Esophagus (tissue), 2 donors: ENCODE measurements around the gene GNAL. TPM values are rescaled to one million over a fixed set of nuclear protein-coding genes. Genes with fewer than 3 reads are reported as not detected.
"Not testable (repeated sequence)": the region's sequence is repeated elsewhere in the genome, so short reads cannot be mapped to it uniquely, and the experiment has no call there.

ENCODE experiments used
- H3K27ac ChIP-seq, 2 donors: one replicate each; pipeline ENCODE4 v1.5.1; 2013; ENCODE audit warnings: low read depth in 2 of 2, mild to moderate bottlenecking in 2 of 2, inconsistent platforms in 1 of 2, low read length in 1 of 2, moderate library complexity in 1 of 2
- H3K27me3 ChIP-seq, 2 donors: one replicate each; pipeline ENCODE4 v1.6.1; 2013; ENCODE audit warnings: low read length in 2 of 2, control low read depth in 1 of 2, mild to moderate bottlenecking in 1 of 2; ENCODE audit not compliant: insufficient read depth in 2 of 2, control insufficient read depth in 1 of 2
- H3K36me3 ChIP-seq, 2 donors: one replicate each; pipeline ENCODE4 v1.6.1; 2013; ENCODE audit warnings: low read length in 1 of 2; ENCODE audit not compliant: control insufficient read depth in 2 of 2, insufficient read depth in 2 of 2
- H3K4me1 ChIP-seq, 2 donors: one replicate each; pipeline ENCODE4 v1.6.1; 2013; ENCODE audit warnings: low read length in 1 of 2; ENCODE audit not compliant: control insufficient read depth in 2 of 2, insufficient read depth in 2 of 2
- H3K4me3 ChIP-seq, 2 donors: one replicate each; pipeline ENCODE4 v1.5.1; 2013; ENCODE audit warnings: low read length in 2 of 2, mild to moderate bottlenecking in 2 of 2, low read depth in 1 of 2, moderate library complexity in 1 of 2
- H3K9me3 ChIP-seq, 2 donors: one replicate each; pipeline ENCODE4 v1.6.1; 2013; ENCODE audit warnings: mild to moderate bottlenecking in 2 of 2, low read depth in 1 of 2, low read length in 1 of 2, moderate library complexity in 1 of 2; ENCODE audit not compliant: control insufficient read depth in 2 of 2, insufficient read depth in 1 of 2
- WGBS, 2 donors: extraction: QIAGEN DNeasy Blood & Tissue Kit; methylation state at CpG; one replicate each; pipeline ENCODE4 v1.1.7; 2013; 5-methylcytosine and 5-hydroxymethylcytosine counted together
- polyA plus RNA-seq, 2 donors: library from polyadenylated mRNA; stranded (reverse); fragments of 200-250 nt; gene quantifications; one replicate each; pipeline ENCODE4 v1.2.3, GENCODE V29; 2013
- donor health status: healthy with polysubstance abuse.
- donor health status: Bipolar disorder and iron deficiency.

GNAL gene
- 1 to 10 TPM; 1.6 to 2.1 TPM for polyA plus RNA-seq

DNA sequence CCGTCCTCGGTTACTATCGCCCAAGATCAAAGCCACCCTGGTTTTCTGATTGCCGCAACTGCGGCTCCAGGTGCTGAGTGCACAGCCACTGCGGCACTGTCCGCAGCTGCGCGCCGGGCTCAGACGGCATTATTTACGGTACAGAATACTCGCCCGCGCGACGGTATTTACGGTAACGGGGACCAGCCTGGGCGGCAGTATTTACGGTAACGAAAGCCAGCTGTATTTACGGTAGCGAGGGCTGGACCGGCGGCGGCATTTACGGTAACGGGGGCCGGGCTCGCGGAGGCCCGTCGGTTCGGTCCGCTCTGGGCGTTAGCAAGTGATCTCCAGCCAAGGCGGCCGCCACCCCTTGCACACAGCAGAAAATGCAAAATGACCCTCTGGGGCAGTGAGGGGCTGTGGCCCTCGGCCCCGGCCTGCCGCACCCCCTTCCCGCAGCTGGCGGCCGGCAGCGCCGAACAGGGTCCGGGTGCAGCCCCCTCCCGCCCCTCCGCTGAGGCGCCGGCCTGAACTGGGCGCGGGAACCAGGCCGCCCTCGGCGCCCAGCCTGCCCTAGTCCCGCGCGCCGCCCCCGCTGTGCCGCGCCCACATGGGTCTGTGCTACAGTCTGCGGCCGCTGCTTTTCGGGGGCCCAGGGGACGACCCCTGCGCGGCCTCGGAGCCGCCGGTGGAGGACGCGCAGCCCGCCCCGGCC is at the start of gene GNAL:
GNAL (plus strand) TSS at position 293 of the 697 bp plus-strand sequence; CDS start at position 593, 300 bp downstream.
- Histone ChIP-seq H3K36me3 (no peaks in the 10 kb centered on the region), H3K4me1 (no peaks in the 10 kb centered on the region), H3K4me3 (peak within 1 kb of the TSS; percentile 62 to 74), H3K9me3 (peaks cover 0 to 2% of the 10 kb centered on the region in 2 donors), H3K27me3 (no peaks in the 10 kb centered on the region), H3K27ac (peak within 1 kb of the TSS; percentile 53 to 78)
- 1% methylated on average over 72 to 77 of the region's 77 CpGs for WGBS, 2 donors

DNA sequence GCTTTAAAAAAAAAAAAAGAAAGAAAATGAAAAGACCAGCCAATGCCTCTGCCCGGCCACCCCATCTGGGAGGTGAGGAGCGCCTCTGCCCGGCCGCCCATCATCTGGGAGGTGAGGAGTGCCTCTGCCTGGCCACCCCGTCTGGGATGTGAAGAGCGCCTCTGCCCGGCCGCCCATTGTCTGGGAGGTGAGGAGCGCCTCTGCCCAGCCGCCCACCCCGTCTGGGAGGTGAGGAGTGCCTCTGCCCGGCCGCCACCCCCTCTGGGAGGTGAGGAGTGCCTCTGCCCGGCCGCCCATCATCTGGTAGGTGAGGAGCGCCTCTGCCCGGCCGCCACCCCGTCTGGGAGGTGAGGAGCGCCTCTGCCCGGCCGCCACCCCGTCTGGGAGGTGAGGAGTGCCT is 41.8 kb upstream of the GNAL start:
- not testable (repeated sequence) for H3K4me1 ChIP-seq, H3K27ac ChIP-seq, H3K27me3 ChIP-seq, H3K4me3 ChIP-seq, H3K9me3 ChIP-seq, H3K36me3 ChIP-seq
- WGBS, 2 donors, result 96 to 97% methylated on average over 18 to 23 of the region's 23 CpGs

DNA sequence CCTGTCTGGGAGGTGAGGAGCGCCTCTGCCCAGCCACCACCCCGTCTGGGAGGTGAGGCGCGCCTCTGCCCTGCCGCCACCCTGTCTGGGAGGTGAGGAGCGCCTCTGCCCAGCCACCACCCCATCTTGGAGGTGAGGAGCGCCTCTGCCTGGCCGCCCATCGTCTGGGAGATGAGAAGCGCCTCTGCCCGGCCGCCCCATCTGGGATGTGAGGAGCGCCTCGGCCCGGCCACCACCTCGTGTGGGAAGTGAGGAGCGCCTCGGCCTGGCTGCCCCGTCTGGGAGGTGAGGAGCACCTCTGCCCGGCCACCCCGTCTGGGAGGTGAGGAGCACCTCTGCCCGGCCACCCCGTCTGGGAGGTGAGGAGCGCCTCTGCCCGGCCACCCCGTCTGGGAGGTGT is 41.3 kb upstream of the GNAL start:
- WGBS, 2 donors, result 97% methylated on average over 26 of the region's 26 CpGs
- not testable (repeated sequence) for H3K4me3 ChIP-seq, H3K36me3 ChIP-seq, H3K9me3 ChIP-seq, H3K4me1 ChIP-seq, H3K27me3 ChIP-seq, H3K27ac ChIP-seq

DNA sequence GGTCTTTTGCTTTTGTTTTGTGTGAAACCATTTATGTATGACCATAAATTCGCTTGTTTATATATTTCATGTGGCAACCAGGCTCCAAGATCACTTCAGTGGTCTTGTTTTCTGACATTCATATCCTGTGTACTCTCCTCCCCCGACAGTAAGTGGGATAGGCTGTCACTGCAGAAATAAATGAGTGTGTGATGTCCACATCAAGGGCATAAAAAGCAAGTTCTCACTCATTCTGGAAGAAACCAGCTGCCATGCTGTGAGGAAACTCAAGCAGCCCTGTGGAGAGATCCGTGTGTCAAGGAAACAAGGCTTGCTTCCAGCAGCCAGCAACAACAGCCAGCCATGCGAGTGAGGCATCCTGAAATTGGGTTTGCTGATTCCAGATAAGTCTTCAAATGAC is 39.2 kb upstream of the GNAL start:
- Histone ChIP-seq H3K27me3 (no peaks in the 10 kb centered on the region), H3K4me3 (no peak overlapping the region), H3K36me3 (no peaks in the 10 kb centered on the region), H3K9me3 (peaks cover 3 to 5% of the 10 kb centered on the region in 2 donors), H3K4me1 (no peaks in the 10 kb centered on the region), H3K27ac (no peak overlapping the region)
- 78 to 82% methylated on average over 4 of the region's 4 CpGs for WGBS, 2 donors

DNA sequence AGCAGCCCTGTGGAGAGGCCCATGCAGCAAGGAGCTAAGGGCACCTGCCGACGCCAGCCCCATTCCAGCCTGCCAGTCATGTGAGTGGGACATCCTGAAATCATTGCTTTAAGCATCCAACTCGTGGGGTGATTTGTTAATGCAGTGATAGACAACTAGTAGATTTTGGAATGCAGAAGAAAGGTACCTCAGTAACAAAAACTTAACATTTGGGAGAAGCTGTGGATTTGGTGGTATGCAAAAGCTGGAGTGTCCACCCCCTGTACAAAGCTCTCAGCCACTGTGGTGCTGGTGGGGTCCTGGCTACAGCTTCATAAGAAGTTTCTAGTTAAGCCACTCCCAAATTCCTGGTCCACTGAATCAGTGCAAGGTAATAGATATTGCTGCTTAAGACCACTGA is 37.2 kb upstream of the GNAL start:
- WGBS, 2 donors, result 82 to 83% methylated on average over 3 of the region's 3 CpGs
- H3K27me3 ChIP-seq, result no peaks in the 10 kb centered on the region
- H3K27ac ChIP-seq, result no peak overlapping the region
- no peaks in the 10 kb centered on the region for H3K36me3 ChIP-seq
- H3K4me3 ChIP-seq, result no peak overlapping the region
- no peaks in the 10 kb centered on the region for H3K4me1 ChIP-seq
- peaks cover 3 to 5% of the 10 kb centered on the region in 2 donors for H3K9me3 ChIP-seq

DNA sequence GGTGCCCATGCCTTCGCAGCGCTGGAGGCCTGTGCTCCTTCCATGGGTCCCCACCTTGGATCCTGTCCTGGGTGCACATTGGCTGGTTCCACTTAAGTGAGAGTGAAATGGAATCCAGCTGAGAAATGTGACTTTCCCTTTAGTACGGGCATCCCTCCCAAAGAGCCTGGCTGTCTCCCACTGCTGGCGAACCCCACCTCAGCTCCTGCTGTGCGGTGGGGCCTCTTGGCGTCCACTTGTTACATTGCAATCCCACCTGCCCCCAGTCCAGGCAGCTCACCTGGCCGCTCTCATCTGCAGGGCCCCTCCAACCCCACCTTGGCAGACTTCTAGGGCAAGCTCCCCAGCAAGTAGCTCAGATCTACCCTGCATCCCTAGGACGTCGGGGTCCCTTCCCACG is 35.5 kb upstream of the GNAL start:
- WGBS, 2 donors, result 84 to 88% methylated on average over 10 of the region's 10 CpGs
- no peaks in the 10 kb centered on the region for H3K4me1 ChIP-seq
- no peaks in the 10 kb centered on the region for H3K36me3 ChIP-seq
- H3K4me3 ChIP-seq, result no peak overlapping the region
- no peak overlapping the region for H3K27ac ChIP-seq
- H3K27me3 ChIP-seq, result no peaks in the 10 kb centered on the region
- H3K9me3 ChIP-seq, result peaks cover 3% of the 10 kb centered on the region in 2 donors

DNA sequence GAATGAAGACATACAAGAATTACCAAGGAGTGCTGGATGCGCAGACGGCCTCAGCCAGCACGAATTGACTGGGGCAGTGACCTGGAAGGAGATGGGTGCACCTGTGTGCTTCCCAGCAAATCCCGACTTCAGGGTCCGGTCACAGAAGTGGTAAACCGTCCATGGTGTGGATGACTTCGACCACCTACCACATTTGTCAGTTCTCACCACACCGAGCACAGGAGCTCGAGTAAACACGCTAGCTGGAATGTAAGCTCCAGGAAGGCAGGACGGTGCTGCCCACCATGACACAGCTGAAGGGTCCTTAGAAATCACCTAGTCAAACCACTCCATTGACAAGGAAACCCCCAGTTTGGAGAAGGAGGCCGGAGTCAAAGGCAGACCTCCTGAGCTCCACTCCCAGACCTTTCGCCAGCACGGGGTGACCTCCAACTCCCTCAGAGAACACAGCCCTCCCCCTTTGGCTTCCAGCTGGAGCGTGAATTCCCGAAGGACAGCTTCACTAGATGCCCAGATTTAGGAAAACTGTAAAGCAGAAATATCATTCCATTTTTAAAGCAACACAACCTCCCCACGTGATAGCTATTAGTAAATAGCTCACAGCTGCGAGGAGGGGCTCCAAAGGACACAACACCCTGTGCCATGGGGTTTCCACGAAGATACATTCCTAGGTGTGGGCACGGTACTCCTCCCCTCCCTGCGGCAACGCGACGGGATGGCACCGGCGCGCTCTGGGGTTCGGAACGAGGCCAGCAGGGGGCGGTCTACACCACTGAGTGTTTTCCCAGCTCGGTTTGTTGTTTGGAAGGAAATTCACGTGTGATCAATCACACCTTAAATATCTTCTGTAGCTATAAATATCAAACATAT is 34.1 kb upstream of the GNAL start:
- Histone ChIP-seq H3K4me1 (no peaks in the 10 kb centered on the region), H3K27me3 (no peaks in the 10 kb centered on the region), H3K9me3 (peaks cover under 1% of the 10 kb centered on the region in 2 donors), H3K4me3 (no peak overlapping the region), H3K27ac (no peak overlapping the region), H3K36me3 (no peaks in the 10 kb centered on the region)
- 32 to 33% methylated on average over 32 of the region's 32 CpGs for WGBS, 2 donors

DNA sequence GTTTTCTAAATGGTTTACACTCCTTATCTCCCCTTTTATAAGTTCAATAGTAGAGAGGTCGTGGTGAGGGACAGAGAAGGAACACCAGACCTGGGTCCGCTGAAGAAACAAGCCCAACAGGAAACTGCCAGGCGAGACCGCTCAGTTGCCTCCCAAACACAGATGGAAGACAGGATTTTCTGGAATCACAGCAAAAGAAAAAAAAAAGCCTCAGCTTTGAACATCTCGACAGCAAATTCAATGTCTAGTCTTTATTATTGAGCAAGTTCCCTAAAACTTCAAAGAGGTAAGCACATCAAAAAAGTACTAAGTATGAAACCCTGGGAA is 33.5 kb upstream of the GNAL start:
- Histone ChIP-seq H3K36me3 (no peaks in the 10 kb centered on the region), H3K4me1 (no peaks in the 10 kb centered on the region)
- 16 to 20% methylated on average over 5 of the region's 5 CpGs for WGBS, 2 donors

DNA sequence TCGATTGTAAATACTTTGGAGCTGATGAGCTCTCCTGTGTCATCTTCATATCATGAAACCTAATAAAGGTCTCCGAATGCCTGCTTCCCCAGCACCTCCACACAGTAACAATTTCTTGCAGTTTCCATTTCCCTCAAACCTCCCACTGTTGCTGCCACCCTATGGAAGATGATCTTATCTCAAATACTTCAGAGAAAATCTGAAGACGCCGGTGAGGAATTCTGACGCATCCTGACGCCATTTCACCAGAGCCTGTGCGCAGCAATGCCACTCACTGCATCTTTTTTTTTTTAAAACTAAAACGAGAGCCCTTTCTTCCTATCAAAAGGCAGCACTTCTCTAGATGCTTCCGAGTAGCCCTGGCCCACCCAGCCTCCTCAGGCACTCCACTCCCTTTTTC is 31.9 kb upstream of the GNAL start:
- Histone ChIP-seq H3K4me3 (no peak overlapping the region), H3K4me1 (no peaks in the 10 kb centered on the region), H3K36me3 (no peaks in the 10 kb centered on the region), H3K27me3 (no peaks in the 10 kb centered on the region), H3K9me3 (no peaks in the 10 kb centered on the region), H3K27ac (no peak overlapping the region)
- WGBS, 2 donors, result 81 to 85% methylated on average over 9 of the region's 9 CpGs

More for the DNA sequence above, 33.5 kb upstream of the GNAL start:
- Histone ChIP-seq H3K4me3 (no peak overlapping the region), H3K27ac (no peak overlapping the region), H3K9me3 (no peaks in the 10 kb centered on the region), H3K27me3 (no peaks in the 10 kb centered on the region)

DNA sequence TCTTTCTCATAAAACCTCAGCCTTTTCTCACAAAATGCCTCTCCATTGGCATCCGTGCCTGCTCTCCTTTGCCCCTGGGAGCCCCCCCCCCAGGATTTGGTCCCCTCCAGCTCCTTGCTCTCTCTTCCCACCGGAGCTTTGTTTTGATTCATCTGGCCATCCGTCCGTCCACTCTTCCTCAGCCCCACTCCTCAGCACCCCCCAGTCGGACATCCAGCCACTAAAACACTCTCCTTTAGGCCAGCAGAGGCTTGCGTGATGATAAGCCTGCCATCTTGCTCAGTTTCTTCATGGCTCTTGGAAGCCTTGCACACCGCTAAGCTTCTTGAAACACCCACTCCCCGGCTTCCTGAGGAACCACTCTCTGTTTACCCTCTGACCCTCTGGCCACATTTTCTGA is 31.5 kb upstream of the GNAL start:
- H3K27me3 ChIP-seq, result no peaks in the 10 kb centered on the region
- H3K9me3 ChIP-seq, result no peaks in the 10 kb centered on the region
- no peaks in the 10 kb centered on the region for H3K4me1 ChIP-seq
- WGBS, 2 donors, result 87 to 88% methylated on average over 8 of the region's 8 CpGs
- H3K36me3 ChIP-seq, result no peaks in the 10 kb centered on the region
- H3K27ac ChIP-seq, result no peak overlapping the region
- H3K4me3 ChIP-seq, result no peak overlapping the region
